ENCODE results near the gene GPC6.
A peak's percentile ranks its signal among the peaks of the same experiment; 100 is the strongest.

Gene GPC6

GRCh38 chr13:93550236-93550635 is 323.6 kb downstream of the GPC6 start:
- no peak overlapping the region for H3K4me3 ChIP-seq (ENCODE audit: low read length)
- no peak for DNase-seq (ENCODE audit: low read depth)
- TF ChIP-seq, protein P1, sequence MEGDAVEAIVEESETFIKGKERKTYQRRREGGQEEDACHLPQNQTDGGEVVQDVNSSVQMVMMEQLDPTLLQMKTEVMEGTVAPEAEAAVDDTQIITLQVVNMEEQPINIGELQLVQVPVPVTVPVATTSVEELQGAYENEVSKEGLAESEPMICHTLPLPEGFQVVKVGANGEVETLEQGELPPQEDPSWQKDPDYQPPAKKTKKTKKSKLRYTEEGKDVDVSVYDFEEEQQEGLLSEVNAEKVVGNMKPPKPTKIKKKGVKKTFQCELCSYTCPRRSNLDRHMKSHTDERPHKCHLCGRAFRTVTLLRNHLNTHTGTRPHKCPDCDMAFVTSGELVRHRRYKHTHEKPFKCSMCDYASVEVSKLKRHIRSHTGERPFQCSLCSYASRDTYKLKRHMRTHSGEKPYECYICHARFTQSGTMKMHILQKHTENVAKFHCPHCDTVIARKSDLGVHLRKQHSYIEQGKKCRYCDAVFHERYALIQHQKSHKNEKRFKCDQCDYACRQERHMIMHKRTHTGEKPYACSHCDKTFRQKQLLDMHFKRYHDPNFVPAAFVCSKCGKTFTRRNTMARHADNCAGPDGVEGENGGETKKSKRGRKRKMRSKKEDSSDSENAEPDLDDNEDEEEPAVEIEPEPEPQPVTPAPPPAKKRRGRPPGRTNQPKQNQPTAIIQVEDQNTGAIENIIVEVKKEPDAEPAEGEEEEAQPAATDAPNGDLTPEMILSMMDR (conservative IDR thresholded peaks at IDR 0.05; ENCODE audit: low read length): no peak

- H3K4me3 ChIP-seq (ENCODE audit: low read length): no peak overlapping the region
- DNase-seq (ENCODE audit: low read depth): no peak
- TF ChIP-seq, protein P1 (conservative IDR thresholded peaks at IDR 0.05; ENCODE audit: low read length): no peak
Observed at GRCh38 chr13:93552596-93552995, 326.0 kb downstream of the GPC6 start.

- TF ChIP-seq, protein P1 (conservative IDR thresholded peaks at IDR 0.05; ENCODE audit: low read length): no peak
- H3K4me3 ChIP-seq (ENCODE audit: low read length): no peak overlapping the region
- DNase-seq (ENCODE audit: low read depth): no peak
Observed at GRCh38 chr13:93554514-93554913, 327.9 kb downstream of the GPC6 start.

DNA sequence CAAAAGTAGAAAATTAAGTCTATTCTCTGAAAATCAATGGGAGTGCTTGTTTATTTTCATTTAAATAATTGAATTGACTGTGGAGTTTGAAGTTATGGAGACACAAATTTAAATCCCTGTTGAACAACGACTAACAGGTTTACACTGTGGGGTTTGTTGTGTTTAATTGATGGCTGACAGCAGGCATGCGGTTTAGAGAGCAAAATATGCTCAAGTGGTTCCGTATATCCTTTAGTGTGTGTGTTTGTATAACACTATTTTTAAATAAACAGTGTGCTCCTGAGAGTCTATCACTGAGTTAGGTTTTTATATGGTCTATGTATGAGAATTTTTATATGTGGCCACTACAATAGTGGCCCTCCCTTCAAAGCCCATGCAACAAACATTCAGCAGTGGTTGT is 332.0 kb downstream of the GPC6 start:
- DNase-seq (ENCODE audit: low read depth): no peak
- TF ChIP-seq, protein P1 (conservative IDR thresholded peaks at IDR 0.05; ENCODE audit: low read length): no peak
- no peak overlapping the region for H3K4me3 ChIP-seq (ENCODE audit: low read length)

- H3K4me3 ChIP-seq (ENCODE audit: low read length): no peak overlapping the region
- DNase-seq (ENCODE audit: low read depth): peak; percentile 17
- TF ChIP-seq, protein P1 (conservative IDR thresholded peaks at IDR 0.05; ENCODE audit: low read length): no peak
Observed at GRCh38 chr13:93559718-93560117, 333.1 kb downstream of the GPC6 start.

GRCh38 chr13:93561576-93562225 is 335.1 kb downstream of the GPC6 start:
- no peak for DNase-seq (ENCODE audit: low read depth)
- no peak overlapping the region for H3K4me3 ChIP-seq (ENCODE audit: low read length)
- TF ChIP-seq, protein P1 (conservative IDR thresholded peaks at IDR 0.05; ENCODE audit: low read length): no peak

GRCh38 chr13:93562676-93563075 is 336.1 kb downstream of the GPC6 start:
- TF ChIP-seq, protein P1 (conservative IDR thresholded peaks at IDR 0.05; ENCODE audit: low read length): no peak
- DNase-seq (ENCODE audit: low read depth): no peak
- no peak overlapping the region for H3K4me3 ChIP-seq (ENCODE audit: low read length)
